ES-I3 (cell line): ENCODE results near the gene LCK.
A peak's percentile ranks its signal among the peaks of the same experiment; 100 is the strongest.

Source experiments
- H3K36me3 ChIP-seq: 2 replicates; pipeline ENCODE4 v1.6.1; 2013; ENCODE audit warnings: mild to moderate bottlenecking, low read length, control low read depth, moderate library complexity; ENCODE audit not compliant: insufficient read depth
- H3K4me1 ChIP-seq: 2 replicates; pipeline ENCODE4 v1.6.1; 2013; ENCODE audit warnings: mild to moderate bottlenecking, control low read depth, low read length; ENCODE audit not compliant: insufficient read depth
- H3K9ac ChIP-seq: 2 replicates; pipeline ENCODE4 v1.6.1; 2013; ENCODE audit warnings: low read depth, mild to moderate bottlenecking, low read length, moderate library complexity
- H3K9me3 ChIP-seq: 2 replicates; pipeline ENCODE4 v1.6.1; 2013; ENCODE audit warnings: mild to moderate bottlenecking, low read length, moderate library complexity; ENCODE audit not compliant: control insufficient read depth, insufficient read depth

The LCK gene

DNA sequence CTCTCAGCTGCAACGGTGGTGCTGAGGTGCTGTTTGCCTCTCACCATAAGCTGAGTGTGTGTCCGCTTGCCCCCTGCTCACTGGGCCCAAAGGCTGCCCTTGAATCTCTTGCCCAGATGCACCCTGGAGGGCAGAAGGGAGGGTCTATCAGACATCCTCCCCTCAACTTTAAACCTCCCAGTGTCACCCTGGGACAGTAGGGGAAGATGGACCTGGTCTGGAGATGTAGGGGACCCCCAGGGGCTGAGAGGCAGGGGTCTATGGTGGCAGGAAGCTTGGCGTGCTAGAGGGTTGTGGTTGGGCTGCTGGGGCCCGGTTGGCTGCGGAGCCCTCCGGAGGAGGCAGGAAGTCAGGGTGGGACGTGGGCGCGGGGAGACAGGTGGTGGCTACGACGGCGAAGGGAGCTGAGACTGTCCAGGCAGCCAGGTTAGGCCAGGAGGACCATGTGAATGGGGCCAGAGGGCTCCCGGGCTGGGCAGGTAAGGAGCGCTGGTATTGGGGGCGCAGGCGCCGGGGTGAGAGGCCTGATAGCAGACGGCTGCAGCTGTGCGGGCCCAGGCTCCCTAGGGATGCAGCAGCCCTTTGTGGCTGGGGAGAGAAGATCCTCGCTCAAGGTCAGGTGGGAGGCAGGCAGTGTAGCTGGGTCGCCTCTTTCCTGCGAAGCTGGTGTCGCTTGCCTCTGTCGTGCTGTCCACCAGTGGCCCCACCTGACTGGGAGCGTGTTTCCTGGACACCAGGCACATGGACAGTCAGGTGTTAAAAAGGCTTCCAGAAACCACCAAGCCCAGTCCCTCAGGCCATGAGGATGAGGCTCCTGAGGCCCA is at the start of gene LCK:
Gene LCK (plus strand): TSS at position 373 of the 824 bp plus-strand sequence. CDS start 23,065 bp downstream, outside the sequence.
- Histone ChIP-seq H3K9ac (no peak within 1 kb of the TSS), H3K9me3 (no peaks in the 10 kb centered on the region), H3K4me1 (peaks cover 24% of the 10 kb centered on the region), H3K36me3 (no peaks in the 10 kb centered on the region)

- peak overlapping the region; percentile 88; the same call in 1 of the 2 replicates for H3K9ac ChIP-seq
- H3K36me3 ChIP-seq, result no peaks in the 10 kb centered on the region; the same call in 1 of the 2 replicates
- no peaks in the 10 kb centered on the region for H3K9me3 ChIP-seq
- peaks cover 7% of the 10 kb centered on the region; the same call in 1 of the 2 replicates for H3K4me1 ChIP-seq
Measured at GRCh38 chr1:32204943-32205361, 46.1 kb upstream of the LCK start.

DNA sequence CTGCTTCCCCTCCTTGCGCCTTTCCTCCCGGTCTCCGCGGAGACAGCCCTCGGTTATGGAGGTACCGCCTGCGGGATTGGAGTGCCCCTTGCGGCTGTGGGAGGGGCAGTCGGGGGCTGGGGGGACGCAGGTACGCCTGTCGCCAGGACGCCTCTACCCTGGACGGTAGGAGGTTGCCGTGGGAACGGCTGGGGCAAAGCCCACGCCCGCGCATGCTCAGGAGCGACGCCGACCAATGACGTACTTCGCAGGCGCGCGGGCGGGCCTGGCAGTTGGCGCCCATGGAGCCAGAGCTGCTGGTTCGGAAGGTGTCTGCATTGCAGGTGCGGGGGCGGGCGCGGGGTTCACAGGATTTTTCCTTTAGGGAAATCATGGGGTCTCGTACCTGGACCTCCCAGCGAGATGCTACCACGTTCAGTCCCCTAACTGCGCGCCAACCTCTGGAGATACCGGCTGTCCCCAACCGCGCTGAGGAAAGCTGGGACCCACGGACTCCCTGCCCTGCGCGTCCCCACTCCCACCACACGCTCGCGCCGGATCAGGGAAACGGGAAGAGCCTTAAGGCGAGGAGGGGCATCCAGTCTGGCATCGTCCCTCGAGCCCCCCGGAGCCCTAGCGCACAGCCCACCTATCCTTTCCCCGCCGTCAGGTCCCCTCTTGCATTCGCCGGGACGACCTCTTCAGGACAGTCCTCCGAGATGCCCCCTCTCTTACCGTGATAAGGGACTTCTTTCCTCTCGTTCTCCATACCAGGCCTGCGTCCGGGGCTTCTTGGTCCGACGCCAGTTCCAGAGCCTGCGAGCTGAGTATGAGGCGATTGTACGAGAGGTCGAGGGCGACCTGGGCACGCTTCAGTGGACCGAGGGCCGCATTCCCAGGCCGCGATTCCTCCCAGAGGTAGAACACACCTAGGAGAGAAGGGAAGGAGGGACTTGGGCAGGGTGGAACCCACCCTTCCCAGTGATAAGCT is 45.4 kb upstream of the LCK start, which contains the start of gene IQCC:
Gene IQCC (plus strand): TSS at position 271 of the 970 bp plus-strand sequence. CDS start 11 bp downstream, at position 282.
- no peaks in the 10 kb centered on the region for H3K9me3 ChIP-seq
- peak within 1 kb of the TSS; percentile 88 for H3K9ac ChIP-seq
- H3K36me3 ChIP-seq, result no peaks in the 10 kb centered on the region; the same call in 1 of the 2 replicates
- H3K4me1 ChIP-seq, result peaks cover 6% of the 10 kb centered on the region; the same call in 1 of the 2 replicates

GRCh38 chr1:32208469-32208868 is 42.6 kb upstream of the LCK start:
- H3K9ac ChIP-seq, result no peak overlapping the region
- no peaks in the 10 kb centered on the region for H3K4me1 ChIP-seq
- H3K36me3 ChIP-seq, result no peaks in the 10 kb centered on the region; the same call in 1 of the 2 replicates
- H3K9me3 ChIP-seq, result no peaks in the 10 kb centered on the region

- H3K9me3 ChIP-seq, result no peaks in the 10 kb centered on the region
- H3K9ac ChIP-seq, result no peak within 1 kb of the TSS
- H3K36me3 ChIP-seq, result no peaks in the 10 kb centered on the region; the same call in 1 of the 2 replicates
- no peaks in the 10 kb centered on the region for H3K4me1 ChIP-seq
Measured at GRCh38 chr1:32208891-32209328, 42.2 kb upstream of the LCK start, which contains the start of gene DCDC2B. TSS of gene DCDC2B (plus strand) at chr1:32209089. CDS start at chr1:32209094, 5 bp downstream.

GRCh38 chr1:32215629-32216480 is 35.2 kb upstream of the LCK start:
- H3K9me3 ChIP-seq, result no peaks in the 10 kb centered on the region
- H3K4me1 ChIP-seq, result peaks cover 3% of the 10 kb centered on the region
- H3K36me3 ChIP-seq, result peaks cover 11% of the 10 kb centered on the region; the same call in 1 of the 2 replicates
- H3K9ac ChIP-seq, result no peak overlapping the region

- Histone ChIP-seq H3K9me3 (no peaks in the 10 kb centered on the region), H3K36me3 (peaks cover 11% of the 10 kb centered on the region; the same call in 1 of the 2 replicates), H3K9ac (no peak overlapping the region), H3K4me1 (peaks cover 10% of the 10 kb centered on the region)
Measured at GRCh38 chr1:32216566-32216965, 34.5 kb upstream of the LCK start.

DNA sequence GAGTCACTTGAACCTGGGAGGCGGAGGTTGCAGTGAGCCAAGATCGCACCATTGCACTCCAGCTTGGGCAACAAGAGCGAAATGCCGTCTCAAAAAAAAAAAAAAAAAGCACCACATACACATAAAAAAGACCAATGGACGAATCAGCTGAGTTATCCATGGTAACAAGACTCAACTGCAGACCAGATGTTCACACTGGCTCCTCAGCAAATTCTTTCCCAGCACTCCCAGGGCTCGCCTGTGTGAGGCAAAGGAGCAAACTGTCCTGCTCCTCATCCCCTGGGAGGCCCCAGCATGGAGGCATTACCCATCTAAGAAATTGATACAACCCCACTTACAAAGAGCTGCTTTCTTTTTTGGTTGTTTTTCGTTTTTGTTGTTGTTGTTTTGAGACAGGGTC is 32.0 kb upstream of the LCK start:
- Histone ChIP-seq H3K4me1 (peaks cover 10% of the 10 kb centered on the region), H3K36me3 (peaks cover 14% of the 10 kb centered on the region; the same call in 1 of the 2 replicates), H3K9ac (no peak overlapping the region), H3K9me3 (no peaks in the 10 kb centered on the region)

- Histone ChIP-seq H3K4me1 (peaks cover 10% of the 10 kb centered on the region), H3K9me3 (no peaks in the 10 kb centered on the region), H3K36me3 (peaks cover 14% of the 10 kb centered on the region; the same call in 1 of the 2 replicates), H3K9ac (peak overlapping the region; percentile 96)
Measured at GRCh38 chr1:32220746-32221580, 30.1 kb upstream of the LCK start.

- Histone ChIP-seq H3K9me3 (no peaks in the 10 kb centered on the region), H3K9ac (peak overlapping the region; percentile 96), H3K4me1 (peaks cover 10% of the 10 kb centered on the region), H3K36me3 (peaks cover 15% of the 10 kb centered on the region; the same call in 1 of the 2 replicates)
Measured at GRCh38 chr1:32221581-32221979, 29.5 kb upstream of the LCK start.

GRCh38 chr1:32221980-32222755 is 28.9 kb upstream of the LCK start, which contains the start of the genes EIF3I and TMEM234:
TSS of gene EIF3I (plus strand) at chr1:32222407. CDS start at chr1:32222442, 35 bp downstream.
TSS of gene TMEM234 (minus strand) at chr1:32222353. CDS start at chr1:32222322, 31 bp downstream.
- Histone ChIP-seq H3K36me3 (peaks cover 15% of the 10 kb centered on the region; the same call in 1 of the 2 replicates), H3K9ac (peak within 1 kb of the TSS; percentile 96), H3K4me1 (peaks cover 10% of the 10 kb centered on the region), H3K9me3 (no peaks in the 10 kb centered on the region)

DNA sequence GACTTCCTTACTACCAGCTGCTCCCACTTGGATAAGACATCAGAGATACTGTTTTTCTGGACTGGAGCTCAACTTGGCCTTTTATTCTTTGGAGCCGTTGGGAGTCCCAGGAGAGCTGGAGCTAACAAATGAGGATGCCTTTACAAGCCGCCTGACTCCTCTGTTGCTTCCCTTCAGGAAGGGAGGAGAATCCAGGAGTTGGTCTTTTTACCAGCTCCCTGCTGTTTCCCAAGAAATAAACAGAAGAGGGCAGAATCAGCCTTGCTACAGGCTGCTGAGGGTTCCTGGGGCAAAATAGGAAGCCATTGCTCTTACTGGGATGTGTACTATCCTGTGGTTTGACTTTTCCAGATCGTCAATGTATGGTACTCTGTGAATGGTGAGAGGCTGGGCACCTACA is 27.4 kb upstream of the LCK start:
- H3K36me3 ChIP-seq, result peaks cover 23% of the 10 kb centered on the region
- peaks cover 10% of the 10 kb centered on the region for H3K4me1 ChIP-seq
- H3K9me3 ChIP-seq, result no peaks in the 10 kb centered on the region
- H3K9ac ChIP-seq, result no peak overlapping the region
